GM18499 (cell line): ENCODE data around the gene EPOP.
"Not testable (repeated sequence)": the region's sequence is repeated elsewhere in the genome, so short reads cannot be mapped to it uniquely, and the experiment has no call there.

ENCODE experiments used
- ATAC-seq: cut with Tn5 transposase; IDR thresholded peaks from one replicate; pipeline ENCODE4 v1.9.1; 2021; ENCODE audit warnings: moderate number of reproducible peaks; ENCODE audit not compliant: insufficient read depth, unreplicated experiment

Gene EPOP

DNA sequence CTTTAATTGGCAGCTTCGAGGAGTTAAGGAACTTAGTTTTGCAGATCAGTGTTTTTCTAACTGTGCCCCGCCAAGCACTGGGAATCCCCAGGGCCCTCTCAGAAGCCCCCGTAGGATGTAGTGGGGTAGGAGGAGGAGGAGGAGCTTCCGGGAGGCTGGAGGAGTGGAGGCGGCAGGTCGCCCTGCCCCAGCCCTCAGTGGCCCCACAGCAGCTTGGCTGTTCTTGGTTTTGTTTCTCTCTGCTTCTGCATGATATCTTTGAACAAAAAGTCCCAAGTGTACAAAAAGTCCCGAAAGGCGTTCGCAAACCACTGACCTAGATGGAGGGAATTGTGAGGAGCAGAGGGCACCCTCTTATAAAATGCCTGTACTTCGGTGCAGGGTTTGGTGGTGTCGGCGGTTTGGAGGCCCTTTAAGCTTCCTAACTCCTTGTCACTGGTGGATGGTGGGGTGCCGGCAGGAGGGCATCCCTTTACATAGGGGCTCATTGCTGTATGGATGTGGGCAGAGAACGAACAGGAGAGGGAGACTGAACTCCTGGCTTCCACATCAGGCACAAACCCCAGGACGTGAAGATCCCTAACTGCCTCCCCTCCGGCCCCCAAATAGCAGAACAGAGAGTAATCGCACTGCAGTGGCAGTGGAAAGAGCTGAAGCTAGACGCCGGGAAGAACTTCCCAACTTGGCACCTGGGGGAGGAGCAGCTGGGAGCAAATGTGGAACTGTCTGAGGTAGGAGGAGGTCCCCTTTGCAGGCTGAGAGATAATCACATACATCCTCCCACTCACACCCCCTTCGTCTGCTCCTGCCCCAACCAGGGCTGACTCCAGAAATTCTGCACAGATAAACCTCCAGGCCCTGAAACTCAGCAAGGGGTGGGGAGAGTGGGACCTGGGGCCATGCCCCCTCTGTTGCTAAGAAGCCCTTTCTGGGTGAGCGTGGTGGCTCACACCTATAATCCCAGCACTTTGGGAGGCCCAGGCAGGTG is 20.1 kb downstream of the EPOP start:
- no peak for ATAC-seq

GRCh38 chr17:38653679-38654078 is 21.1 kb downstream of the EPOP start:
- ATAC-seq = no peak

DNA sequence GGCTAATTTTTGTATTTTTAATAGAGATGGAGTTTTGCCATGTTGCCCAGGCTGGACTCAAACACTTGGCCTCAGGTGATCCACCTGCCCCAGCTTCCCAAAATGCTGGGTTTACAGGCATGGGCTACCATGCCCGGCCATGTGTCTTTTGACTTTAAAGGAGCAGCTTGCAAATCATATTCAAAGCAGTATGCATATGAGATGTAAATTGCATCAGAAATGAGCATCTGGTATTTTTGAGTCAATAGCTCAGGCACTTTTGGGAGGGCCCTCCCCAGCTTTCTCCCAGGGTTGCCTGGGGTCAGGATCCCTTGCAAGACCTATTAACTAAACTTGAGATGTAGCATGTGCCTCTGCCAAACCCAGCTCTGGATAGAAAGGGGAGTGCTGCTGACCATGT is 21.5 kb downstream of the EPOP start:
- no peak for ATAC-seq

- ATAC-seq = not testable (repeated sequence)
These were observed 24.0 kb downstream of the EPOP start for GRCh38 chr17:38650653-38651173.

DNA sequence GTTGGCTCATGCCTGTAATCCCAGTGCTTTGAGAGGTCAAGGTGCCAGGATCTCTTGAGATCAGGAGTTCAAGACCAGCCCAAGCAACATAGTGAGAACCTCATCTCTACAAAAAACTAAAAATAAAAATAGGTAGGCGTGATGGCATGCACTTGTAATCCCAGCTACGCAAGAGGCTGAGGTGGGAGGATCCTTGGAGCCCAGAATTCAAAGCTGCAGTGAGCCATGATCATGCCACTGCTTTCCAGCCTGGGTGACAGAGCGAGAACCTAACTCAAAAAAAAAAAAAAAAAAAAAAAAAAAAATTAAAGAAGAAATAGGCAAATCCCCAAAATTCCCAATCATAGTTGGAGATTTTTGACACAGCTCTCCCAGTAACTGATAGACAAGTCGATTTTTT is 36.8 kb downstream of the EPOP start:
- no peak for ATAC-seq

- ATAC-seq = no peak
These were observed 38.7 kb downstream of the EPOP start for GRCh38 chr17:38636054-38636453.

DNA sequence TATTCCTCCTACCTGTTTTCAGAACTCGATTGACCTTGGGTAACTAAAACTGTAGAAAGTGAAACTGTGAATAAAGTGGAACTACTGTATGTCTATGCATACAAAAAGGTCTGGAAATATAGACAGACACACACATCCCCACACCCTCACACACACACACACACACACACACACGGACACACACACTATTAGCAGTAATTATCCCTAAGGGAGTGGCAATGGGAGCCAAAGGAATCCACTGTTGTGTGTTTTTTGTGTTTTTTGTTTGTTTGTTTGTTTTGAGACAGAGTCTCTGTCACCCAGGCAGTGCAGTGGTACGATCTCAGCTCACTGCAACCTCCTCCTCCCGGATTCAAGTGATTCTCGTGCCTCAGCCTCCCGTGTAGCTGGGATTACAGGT is 42.4 kb downstream of the EPOP start:
- ATAC-seq = no peak

DNA sequence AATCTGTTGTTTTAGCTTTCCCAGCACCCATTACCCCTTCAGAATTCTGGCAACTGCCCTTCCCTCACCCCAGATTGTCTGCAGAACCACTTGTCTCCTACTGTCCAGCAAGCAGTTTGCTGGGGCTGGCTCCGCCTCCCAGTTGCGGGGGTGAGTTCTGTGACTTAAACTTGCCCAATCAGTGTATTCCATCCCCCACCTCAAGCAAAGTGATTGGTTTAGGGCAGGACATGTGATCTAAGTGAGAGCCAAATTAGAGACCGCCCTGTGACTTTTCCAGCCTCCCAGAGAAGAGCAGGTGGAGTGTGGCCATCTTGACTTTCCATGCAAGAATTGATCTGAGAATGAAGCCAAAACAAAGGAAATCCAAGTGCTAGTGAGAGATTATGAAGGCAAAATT is 46.3 kb downstream of the EPOP start:
- ATAC-seq = no peak

DNA sequence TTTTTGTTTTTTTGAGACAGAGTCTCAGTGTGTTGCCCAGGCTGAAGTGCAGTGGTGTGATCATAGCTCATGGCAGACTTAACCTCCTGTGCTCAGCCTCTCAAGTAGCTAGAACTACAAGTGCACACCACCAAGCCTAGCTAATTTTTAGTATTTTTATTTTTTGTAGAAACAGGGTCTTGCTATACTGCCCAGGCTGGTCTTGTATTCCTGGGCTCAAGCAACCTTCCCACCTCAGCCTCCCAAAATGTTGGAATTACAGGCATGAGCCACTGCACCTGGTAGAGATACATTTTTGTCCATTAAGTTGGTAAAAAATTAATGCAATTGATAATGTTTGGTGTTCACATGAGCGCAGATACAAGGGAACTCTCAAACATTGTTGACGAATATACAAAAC is 46.8 kb downstream of the EPOP start:
- ATAC-seq = no peak

- ATAC-seq = not testable (repeated sequence)
These were observed 48.0 kb downstream of the EPOP start for GRCh38 chr17:38626606-38627226.

- ATAC-seq = no peak
These were observed 49.3 kb downstream of the EPOP start for GRCh38 chr17:38625482-38625881.

DNA sequence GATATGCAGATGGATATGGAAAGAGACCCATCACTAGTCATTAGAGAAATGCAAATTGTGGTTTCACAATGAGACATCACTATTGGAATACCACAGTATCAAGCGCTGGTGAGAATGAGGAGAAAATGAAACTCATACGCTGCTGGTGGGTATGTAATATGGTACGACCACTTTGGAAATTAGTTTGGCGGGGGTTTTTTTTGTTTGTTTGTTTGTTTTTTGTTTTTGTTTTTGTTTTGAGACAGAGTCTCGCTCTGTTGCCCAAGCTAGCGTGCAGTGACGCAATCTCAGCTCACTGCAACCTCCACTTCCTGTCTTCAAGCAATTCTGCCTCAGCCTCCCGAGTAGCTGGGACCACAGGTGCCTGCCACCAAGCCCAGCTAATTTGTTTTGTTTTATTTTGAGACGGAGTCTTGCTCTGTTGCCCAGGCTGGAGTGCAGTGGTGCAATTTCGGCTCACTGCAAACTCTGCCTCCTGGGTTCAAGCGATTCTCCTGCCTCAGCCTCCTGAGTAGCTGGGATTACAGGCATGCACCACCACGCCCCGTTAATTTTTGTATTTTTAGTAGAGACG is 49.9 kb downstream of the EPOP start:
- ATAC-seq = peak; percentile 53
